Right lobe of liver (tissue), 4 donors: ENCODE results near the gene PTPN9.

Experiments used
- CTCF ChIP-seq, 4 donors: fragments of 200-600 bp in 3 of 4; fragments of 450-650 bp in 1 of 4; IDR thresholded peaks; one replicate each; pipeline versions ENCODE4 v1.5.1 to v1.8.0; 2016 to 2022; ENCODE audit warnings: antibody characterized with exemption in 4 of 4, mild to moderate bottlenecking in 2 of 4
- POLR2A ChIP-seq: fragments of 450-650 bp; IDR thresholded peaks from one replicate; pipeline ENCODE4 v1.6.1; 2017; ENCODE audit warnings: antibody characterized with exemption, mild to moderate bottlenecking
- donor health status: DM: no; HTN: no; CAD: no.
- donor health status: DM: no; HTN: no; CAD: no.
- donor health status: DM: no; HTN: yes; CAD: no.

GRCh38 chr15:75590239-75590638 is 11.1 kb upstream of the PTPN9 start:
- TF ChIP-seq CTCF (IDR thresholded peaks at IDR 0.05) (no peak), POLR2A (no peak)
